HepG2 (cell line): Measurements from ENCODE around the gene CDKN2A. TPM values are rescaled to one million over a fixed set of nuclear protein-coding genes. Genes with fewer than 3 reads are reported as not detected.

Experiments
- ATAC-seq: fragments of 200-7000 bp; cut with Tn5 transposase; 3 replicates; pipeline ENCODE4 v1.9.1; 2020; ENCODE audit warnings: mild to moderate bottlenecking, moderate library complexity
- BruUV-seq: library from RNA; stranded (reverse); fragments of 400-500 nt; replicated peaks from 2 replicates; lab custom pipeline; 2021; lab: Mats Ljungman, UMichigan
- CTCF ChIA-PET: fragments of 300-600 bp; formaldehyde crosslinking; extraction: SDS; loops from one replicate; lab custom pipeline; 2021; ENCODE audit warnings: low total read pairs, inconsistent platforms, low intra/inter-chr PET ratio; lab: Yijun Ruan, JAX
- POLR2A ChIA-PET: fragments of 350-600 bp; sonication (Branson Sonifier 250); formaldehyde crosslinking; loops from one replicate; lab custom pipeline; 2020; ENCODE audit warnings: antibody characterized with exemption, inconsistent platforms; lab: Yijun Ruan, JAX
- DNase-seq: peaks from one replicate; pipeline ENCODE4 v3.0.0-alpha.2; 2015; ENCODE audit warnings: low spot score
- FAIRE-seq: peaks from 3 replicates; lab custom pipeline; 2011; peaks lifted over from hg19 to GRCh38; lab: Jason Lieb, UNC
- H2AFZ ChIP-seq: one replicate; pipeline ENCODE4 v1.6.1; 2011; ENCODE audit warnings: low read length, inconsistent platforms
- H3K27ac ChIP-seq: fragments of 300-600 bp; 3 replicates; pipeline ENCODE4 v1.8.0; 2011; ENCODE audit warnings: mixed run types, mild to moderate bottlenecking, mixed read lengths, low read length, inconsistent platforms; ENCODE audit not compliant: insufficient read depth; ENCODE audit errors: extremely low read length
- H3K27me3 ChIP-seq, 2 experiments: fragments of 200-600 bp in 1 of 2; 2 replicates in 1 of 2; 3 replicates in 1 of 2; pipeline versions ENCODE4 v1.6.0 to v1.8.0; 2011; ENCODE audit warnings: low read length in 2 of 2, mild to moderate bottlenecking in 2 of 2, moderate library complexity in 2 of 2, inconsistent platforms in 1 of 2; ENCODE audit not compliant: insufficient read depth in 2 of 2, control insufficient read depth in 1 of 2
- H3K36me3 ChIP-seq, 2 experiments: fragments of 200-600 bp in 1 of 2; replicated peaks in 1 of 2; 2 replicates in 1 of 2; 3 replicates in 1 of 2; pipeline versions ENCODE4 v1.5.1 to v1.8.0; 2011; ENCODE audit warnings: low read length in 2 of 2, inconsistent platforms in 1 of 2; ENCODE audit not compliant: insufficient read depth in 2 of 2, control insufficient read depth in 1 of 2
- H3K4me1 ChIP-seq: 2 replicates; pipeline ENCODE4 v1.5.1; 2012; ENCODE audit warnings: low read length, inconsistent platforms; ENCODE audit not compliant: insufficient read depth
- H3K4me2 ChIP-seq: 2 replicates; pipeline ENCODE4 v1.6.0; 2011; ENCODE audit warnings: low read depth, low read length, inconsistent platforms
- H3K4me3 ChIP-seq, 3 experiments: fragments of 200-600 bp in 1 of 3; sonication (generic), shearing (Covaris generic) in 1 of 3; replicated peaks in 1 of 3; 2 replicates each; pipeline ENCODE4 v1.5.1; 2011 to 2016; ENCODE audit warnings: low read length in 3 of 3, inconsistent platforms in 2 of 3, low read depth in 2 of 3, mild to moderate bottlenecking in 2 of 3, control low read depth in 1 of 3, mixed read lengths in 1 of 3; ENCODE audit not compliant: insufficient read depth in 1 of 3
- H3K79me2 ChIP-seq: one replicate; pipeline ENCODE4 v1.6.1; 2011; ENCODE audit warnings: low read length, inconsistent platforms; ENCODE audit not compliant: insufficient read depth
- H3K9ac ChIP-seq: 2 replicates; pipeline ENCODE4 v1.6.0; 2011; ENCODE audit warnings: mild to moderate bottlenecking, low read depth, low read length, inconsistent platforms; ENCODE audit not compliant: insufficient read depth
- H3K9me3 ChIP-seq: 2 replicates; pipeline ENCODE4 v1.5.1; 2012; ENCODE audit warnings: mild to moderate bottlenecking, low read length
- H4K20me1 ChIP-seq: 2 replicates; pipeline ENCODE4 v1.6.0; 2011; ENCODE audit warnings: inconsistent platforms, mild to moderate bottlenecking, low read length, moderate library complexity; ENCODE audit not compliant: insufficient read depth
- AKAP8 ChIP-seq: sonication (generic); formaldehyde crosslinking; IDR thresholded peaks from 2 replicates; pipeline ENCODE4 v1.5.1; 2020; ENCODE audit warnings: mild to moderate bottlenecking, missing genetic modification reagents
- ARNTL ChIP-seq: sonication (generic); formaldehyde crosslinking; IDR thresholded peaks from 2 replicates; pipeline ENCODE4 v1.4.0; 2020; ENCODE audit warnings: mild to moderate bottlenecking, missing genetic modification reagents
- CHCHD3 ChIP-seq: sonication (generic); formaldehyde crosslinking; IDR thresholded peaks from 2 replicates; pipeline ENCODE4 v1.8.0; 2022; ENCODE audit warnings: mild to moderate bottlenecking, missing genetic modification reagents, moderate library complexity
- MEIS1 ChIP-seq: sonication (generic); formaldehyde crosslinking; IDR thresholded peaks from 2 replicates; pipeline ENCODE4 v1.9.0; 2021; ENCODE audit warnings: mild to moderate bottlenecking, missing genetic modification reagents, moderate library complexity, borderline replicate concordance
- MLXIP ChIP-seq: sonication (generic); formaldehyde crosslinking; IDR thresholded peaks from 2 replicates; pipeline ENCODE4 v1.9.0; 2021; ENCODE audit warnings: missing genetic modification reagents, borderline replicate concordance
- NFIC ChIP-seq: IDR thresholded peaks from 2 replicates; pipeline ENCODE4 v1.6.1; 2012; ENCODE audit warnings: mild to moderate bottlenecking, low read length, inconsistent platforms
- PLRG1 ChIP-seq: fragments of 450-650 bp; conservative IDR thresholded peaks from 2 replicates; pipeline ENCODE4 v1.6.1; 2016
- RNF2 ChIP-seq: fragments of 450-650 bp; conservative IDR thresholded peaks from 2 replicates; pipeline ENCODE4 v1.6.1; 2016; ENCODE audit warnings: low read depth
- SIX1 ChIP-seq: sonication (generic); formaldehyde crosslinking; IDR thresholded peaks from 2 replicates; pipeline ENCODE4 v1.4.0; 2020; ENCODE audit warnings: missing genetic modification reagents, borderline replicate concordance
- SMAD3 ChIP-seq: sonication (generic); formaldehyde crosslinking; IDR thresholded peaks from 2 replicates; pipeline ENCODE4 v1.4.0; 2020; ENCODE audit warnings: missing genetic modification reagents
- SNAPC2 ChIP-seq: sonication (generic); formaldehyde crosslinking; IDR thresholded peaks from 2 replicates; pipeline ENCODE4 v1.8.1; 2022; ENCODE audit warnings: mild to moderate bottlenecking, missing genetic modification reagents
- ZBTB14 ChIP-seq: sonication (generic); formaldehyde crosslinking; IDR thresholded peaks from 2 replicates; pipeline ENCODE4 v1.4.0; 2020; ENCODE audit warnings: missing genetic modification reagents
- ZNF317 ChIP-seq: sonication (generic); formaldehyde crosslinking; IDR thresholded peaks from 2 replicates; pipeline ENCODE4 v1.5.0; 2020; ENCODE audit warnings: mild to moderate bottlenecking, missing genetic modification reagents
- ZNF510 ChIP-seq: sonication (generic); formaldehyde crosslinking; IDR thresholded peaks from 2 replicates; pipeline ENCODE4 v1.4.0; 2020; ENCODE audit warnings: low read depth, mild to moderate bottlenecking, missing genetic modification reagents
- ZNF605 ChIP-seq: sonication (generic); formaldehyde crosslinking; IDR thresholded peaks from 2 replicates; pipeline ENCODE4 v1.8.0; 2022; ENCODE audit warnings: mild to moderate bottlenecking, missing genetic modification reagents
- ZSCAN22 ChIP-seq: sonication (generic); formaldehyde crosslinking; IDR thresholded peaks from 2 replicates; pipeline ENCODE4 v1.4.0; 2020; ENCODE audit warnings: mild to moderate bottlenecking, missing genetic modification reagents
- WGBS: methylation state at CpG from one replicate; pipeline ENCODE4 v1.1.6; 2017; ENCODE audit warnings: low lambda C conversion rate; 5-methylcytosine and 5-hydroxymethylcytosine counted together
- in situ Hi-C: cut with HindIII; loops from 2 replicates; pipeline ENCODE4 v1.10.0; 2017; ENCODE audit warnings: low pct_unique_long_range_greater_than_20kb; ENCODE audit not compliant: extremely low pct_ligation_motif_present
- intact Hi-C: fragments of 100-400 bp; cut with micrococcal nuclease; formaldehyde crosslinking; loops from one replicate; pipeline ENCODE4 v1.10.0; 2022; ENCODE audit not compliant: unreplicated experiment
- polyA plus RNA-seq, 8 experiments: library from polyadenylated mRNA; depleted of rRNA in 3 of 8; stranded (reverse) in 7 of 8; unstranded in 1 of 8; fragments of >200 nt; fragmentation: Illumina TruSeq in 4 of 8; extraction: Trizol in 4 of 8; gene quantifications; 2 replicates each; pipeline versions ENCODE4 v1.2.1 to v1.2.3, GENCODE V29; 2011 to 2016; ENCODE audit warnings: low read depth in 4 of 8, missing spikeins in 1 of 8, mixed read lengths in 1 of 8; ENCODE audit not compliant: insufficient read depth in 1 of 8
- total RNA-seq, 5 experiments: library from RNA; depleted of rRNA; stranded (reverse); fragments of >200 nt; fragmentation: Illumina TruSeq; extraction: Trizol; gene quantifications; 2 replicates each; pipeline ENCODE4 v1.2.3, GENCODE V29; 2016; ENCODE audit warnings: low read depth in 1 of 5

CDKN2A gene
- total and polyA plus RNA-seq, 2 of the 13 experiments (the other 11 are each of a cell fraction or from before 2014, with no cell fraction given): 4.2 to 4.8 TPM

GRCh38 chr9:22022396-22022795 is 28.2 kb upstream of the CDKN2A start:
- Histone ChIP-seq H3K4me3 (no peak overlapping the region), H4K20me1 (no peaks in the 10 kb centered on the region), H3K4me2 (no peak overlapping the region), H2AFZ (no peak overlapping the region)
- intact Hi-C loops (no loop called here), in situ Hi-C loops (no loop called here)
- no peak for TF ChIP-seq ZBTB14 (CRISPR knock-in tag)
- TF ChIP-seq, all 625 proteins: peak for 0
- ChIA-PET POLR2A (no interaction called here), CTCF (no interaction called here)
- ATAC-seq (no peak), DNase-seq (no peak), FAIRE-seq (no peak)
- H3K4me1 ChIP-seq: no peaks in the 10 kb centered on the region
- peaks cover 0 to 3% of the 10 kb centered on the region in 2 experiments; a peak in 2 of 5 replicates for H3K27me3 ChIP-seq
- no peaks in the 10 kb centered on the region for H3K79me2 ChIP-seq
- no peaks in the 10 kb centered on the region for H3K9me3 ChIP-seq
- no peaks in the 10 kb centered on the region for H3K36me3 ChIP-seq
- no TSS peak for BruUV-seq
- no peak overlapping the region for H3K9ac ChIP-seq
- WGBS: 38% methylated on average over 3 of the region's 3 CpGs
- H3K27ac ChIP-seq: no peak overlapping the region

- in situ Hi-C loops (no loop called here), intact Hi-C loops (no loop called here)
- no peaks in the 10 kb centered on the region for H3K36me3 ChIP-seq
- no TSS peak for BruUV-seq
- FAIRE-seq (no peak), DNase-seq (peak; percentile 20), ATAC-seq (no peak)
- no peak overlapping the region for H2AFZ ChIP-seq
- ChIA-PET CTCF (no interaction called here), POLR2A (no interaction called here)
- H4K20me1 ChIP-seq: no peaks in the 10 kb centered on the region
- no peaks in the 10 kb centered on the region for H3K79me2 ChIP-seq
- no peaks in the 10 kb centered on the region for H3K27me3 ChIP-seq
- H3K9me3 ChIP-seq: no peaks in the 10 kb centered on the region
- no peak overlapping the region for H3K4me2 ChIP-seq
- 19% methylated on average over 13 of the region's 13 CpGs for WGBS
- H3K27ac ChIP-seq: no peak overlapping the region
- no peak overlapping the region for H3K4me3 ChIP-seq
- H3K4me1 ChIP-seq: peaks cover 12% of the 10 kb centered on the region
- no peak overlapping the region for H3K9ac ChIP-seq
- no peak for TF ChIP-seq AKAP8 (CRISPR knock-in tag)
- TF ChIP-seq ZNF605 (CRISPR knock-in tag): no peak
- no peak for TF ChIP-seq ZSCAN22 (CRISPR knock-in tag)
- no peak for TF ChIP-seq MEIS1 (CRISPR knock-in tag)
- no peak for TF ChIP-seq RNF2
- TF ChIP-seq ZNF317 (CRISPR knock-in tag): no peak
- 0 out of 2 replicates have a peak, but pooled peaks have one; percentile 24 for TF ChIP-seq SMAD3 (CRISPR knock-in tag)
- no peak for TF ChIP-seq MLXIP (CRISPR knock-in tag)
- TF ChIP-seq CHCHD3: no peak
- TF ChIP-seq SNAPC2: no peak
- no peak for TF ChIP-seq NFIC
- no peak for TF ChIP-seq SIX1 (CRISPR knock-in tag)
- TF ChIP-seq ARNTL: no peak
- no peak for TF ChIP-seq PLRG1
- no peak for TF ChIP-seq ZNF510 (CRISPR knock-in tag)
Observed at GRCh38 chr9:22010866-22011625, 16.9 kb upstream of the CDKN2A start.
